Activated CD4-positive, alpha-beta T cell treated with anti-CD3 and anti-CD28 coated beads for 24 hours (primary cell): ENCODE measurements around the gene SPATA21.

Source experiments
- DNase-seq, 2 donors: peaks; one replicate each; pipeline ENCODE4 v3.0.0-alpha.2; 2020; ENCODE audit warnings: low read depth in 2 of 2

The SPATA21 gene

GRCh38 chr1:16351456-16351993 lies 85.7 kb downstream of the SPATA21 start:
- DNase-seq = no peak

GRCh38 chr1:16349847-16350406 lies 87.3 kb downstream of the SPATA21 start:
- DNase-seq = no peak
